Activated CD8-positive, alpha-beta T cell treated with anti-CD3 and anti-CD28 coated beads, Interleukin-2, amount 10 ng/mL, durations not matched to agents 7 days and 5 days (primary cell): ENCODE data around the gene USP53. TPM values are rescaled to one million over a fixed set of nuclear protein-coding genes. Genes with fewer than 3 reads are reported as not detected.

Source experiments
- ATAC-seq: fragments of 150-1000 bp; cut with Tn5 transposase; one replicate; pipeline ENCODE4 v1.10.0; 2021; ENCODE audit warnings: moderate library complexity
- CTCF ChIA-PET: fragments of 350-600 bp; sonication (Branson Sonifier 250); formaldehyde crosslinking; loops from one replicate; lab custom pipeline; 2021; ENCODE audit warnings: antibody characterized with exemption; lab: Charles Lee
- POLR2A ChIA-PET: fragments of 350-600 bp; sonication (Branson Sonifier 250); formaldehyde crosslinking; loops from one replicate; lab custom pipeline; 2021; ENCODE audit warnings: antibody characterized with exemption; lab: Charles Lee
- DNase-seq: peaks from one replicate; pipeline ENCODE4 v3.0.0-alpha.2; 2020
- H3K27ac Mint-ChIP-seq: one replicate; pipeline ENCODE4 v1.8.0; 2021; ENCODE audit warnings: mild to moderate bottlenecking, mixed read lengths
- H3K27me3 Mint-ChIP-seq: one replicate; pipeline ENCODE4 v1.8.0; 2021; ENCODE audit warnings: low read depth, mixed read lengths
- H3K36me3 Mint-ChIP-seq: one replicate; pipeline ENCODE4 v1.8.0; 2021; ENCODE audit warnings: low read depth, mixed read lengths
- H3K4me1 Mint-ChIP-seq: one replicate; pipeline ENCODE4 v1.8.0; 2021; ENCODE audit warnings: low read depth, mixed read lengths
- H3K4me3 Mint-ChIP-seq: one replicate; pipeline ENCODE4 v1.8.0; 2021; ENCODE audit warnings: mild to moderate bottlenecking, mixed read lengths
- H3K9me3 Mint-ChIP-seq: one replicate; pipeline ENCODE4 v1.8.0; 2022; ENCODE audit warnings: mixed read lengths; ENCODE audit not compliant: insufficient read depth
- total RNA-seq, 2 experiments: library from RNA; stranded (reverse); gene quantifications; one replicate each; pipeline ENCODE4 v1.2.3, GENCODE V29; 2021

USP53 gene
- total RNA-seq, 2 experiments from 2014 or later = 10.0 to 10.1 TPM

DNA sequence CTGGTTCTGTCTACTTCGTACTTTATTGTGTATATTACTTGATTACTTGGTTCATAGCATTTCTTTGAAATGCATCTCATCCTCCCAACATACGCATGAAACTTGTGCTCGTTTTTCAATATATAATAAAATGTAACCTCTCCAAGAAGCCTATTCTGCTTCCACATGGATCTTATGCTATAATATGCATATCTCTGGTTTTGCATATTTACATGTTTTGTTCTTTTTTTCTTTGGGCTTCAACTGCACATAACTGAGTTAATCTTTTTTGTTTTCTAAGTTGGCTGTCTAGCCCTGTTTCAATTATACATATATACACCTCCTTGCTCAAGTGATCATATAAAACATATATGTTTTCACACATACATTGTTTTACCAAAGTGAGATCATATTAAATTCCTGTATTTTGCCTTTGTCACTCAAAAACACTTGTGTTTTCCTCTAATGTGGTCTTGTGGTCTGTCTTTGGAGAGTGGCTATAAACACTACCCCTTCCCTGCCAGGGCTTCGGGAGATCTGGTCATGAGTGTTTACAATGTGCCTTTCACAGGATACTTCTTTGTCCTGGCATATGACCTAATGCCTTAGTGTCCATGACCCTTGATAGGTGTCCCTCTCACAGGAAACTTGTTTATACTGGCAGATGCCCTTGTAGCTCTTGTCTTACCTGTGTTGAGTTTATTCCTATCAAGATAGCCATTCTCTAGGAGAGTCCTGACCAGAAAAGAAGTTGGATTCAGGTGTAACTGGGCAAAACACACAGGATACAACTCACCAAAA, 17.6 kb downstream of the USP53 start:
- Mint-ChIP-seq H3K4me3 (no peak overlapping the region), H3K36me3 (peaks cover 10% of the 10 kb centered on the region), H3K9me3 (no peaks in the 10 kb centered on the region), H3K27ac (no peak overlapping the region), H3K27me3 (no peaks in the 10 kb centered on the region), H3K4me1 (peaks cover 32% of the 10 kb centered on the region)
- ATAC-seq (no peak), DNase-seq (no peak)
- ChIA-PET POLR2A (interaction anchor here (1.3 kb wide), 2 partner anchors 17 to 18 kb away, joined by 4 read pairs; partner anchors contain the start of gene USP53), CTCF (interaction anchor here (1.1 kb wide), 1 partner anchor 70 kb away, joined by 3 read pairs; a partner anchor contains a TSS)

DNA sequence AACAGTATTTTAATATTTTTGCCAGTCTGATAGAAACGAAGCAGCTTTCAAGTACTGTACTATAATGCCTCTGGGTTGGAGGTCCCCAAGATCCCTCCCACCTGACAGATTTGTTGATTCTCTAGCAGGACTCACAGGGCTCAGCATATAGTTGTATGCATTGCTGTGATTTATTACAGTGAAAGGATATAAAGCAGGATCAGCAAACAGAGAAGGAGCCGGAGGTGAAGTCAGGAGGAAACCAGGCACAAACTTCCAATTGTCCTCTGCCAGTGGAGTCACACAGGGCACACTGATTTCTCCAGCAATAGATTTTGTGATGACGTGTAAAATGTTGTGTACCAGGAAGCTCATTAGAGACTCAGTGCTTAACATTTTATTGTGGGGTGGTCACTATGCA, 19.0 kb downstream of the USP53 start:
- H3K9me3 Mint-ChIP-seq = no peaks in the 10 kb centered on the region
- DNase-seq (no peak), ATAC-seq (no peak)
- ChIA-PET CTCF (interaction anchor here (1.6 kb wide), 2 partner anchors 19 to 189 kb away, joined by 3 to 6 read pairs; partner anchors contain the start of gene USP53), POLR2A (no interaction called here)
- H3K36me3 Mint-ChIP-seq = peaks cover 14% of the 10 kb centered on the region
- peaks cover 39% of the 10 kb centered on the region for H3K4me1 Mint-ChIP-seq
- no peak overlapping the region for H3K4me3 Mint-ChIP-seq
- H3K27ac Mint-ChIP-seq = no peak overlapping the region
- H3K27me3 Mint-ChIP-seq = no peaks in the 10 kb centered on the region

DNA sequence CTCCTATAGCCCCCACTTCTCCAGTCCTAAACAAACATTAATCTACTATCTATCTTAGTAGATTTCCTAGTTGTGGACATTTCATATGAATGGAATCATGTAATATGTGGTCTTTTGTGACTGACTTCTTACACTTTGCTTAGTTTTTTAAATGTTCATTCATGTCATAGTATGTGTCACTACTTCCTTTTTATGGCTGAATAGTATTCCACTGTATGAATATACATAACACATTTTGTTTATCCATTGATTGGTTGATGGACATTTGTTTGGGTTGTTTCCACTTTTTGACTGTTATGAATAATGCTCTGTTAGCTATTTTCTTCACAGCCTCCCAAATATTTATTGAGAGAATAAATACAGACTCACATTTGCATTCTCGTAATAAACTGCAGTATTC, 19.8 kb downstream of the USP53 start:
- H3K27me3 Mint-ChIP-seq = no peaks in the 10 kb centered on the region
- CTCF ChIA-PET = interaction anchor here (1.6 to 1.8 kb wide), 3 partner anchors 11 to 190 kb away, joined by 3 to 6 read pairs (median 4); partner anchors contain the start of gene USP53
- no peak overlapping the region for H3K4me3 Mint-ChIP-seq
- H3K36me3 Mint-ChIP-seq = peaks cover 19% of the 10 kb centered on the region
- POLR2A ChIA-PET = interaction anchor here (0.6 to 1.4 kb wide), 2 partner anchors 20 to 432 kb away, joined by 3 to 10 read pairs; partner anchors contain the start of gene USP53
- no peaks in the 10 kb centered on the region for H3K9me3 Mint-ChIP-seq
- peaks cover 46% of the 10 kb centered on the region for H3K4me1 Mint-ChIP-seq
- DNase-seq (no peak), ATAC-seq (no peak)
- no peak overlapping the region for H3K27ac Mint-ChIP-seq

DNA sequence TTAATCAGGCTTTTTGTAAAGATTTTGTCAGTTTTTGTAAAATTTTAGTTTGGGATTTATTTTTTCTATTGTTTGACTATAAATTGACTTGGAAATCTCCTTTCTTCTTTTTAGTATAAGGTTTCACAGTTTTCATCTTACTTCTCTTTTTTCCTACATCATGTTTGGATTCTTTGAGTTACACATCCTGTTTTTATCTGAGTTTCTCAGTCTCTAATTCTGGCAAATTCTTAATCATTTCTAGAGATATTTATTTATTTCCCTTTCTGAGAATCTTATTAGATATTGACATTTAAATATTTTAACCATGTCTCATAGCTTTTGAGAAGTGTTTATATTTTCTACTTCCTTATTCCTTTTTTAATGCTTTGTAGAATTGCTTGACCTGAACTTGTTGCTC, 20.7 kb downstream of the USP53 start:
- Mint-ChIP-seq H3K27ac (no peak overlapping the region), H3K27me3 (no peaks in the 10 kb centered on the region), H3K36me3 (peaks cover 20% of the 10 kb centered on the region), H3K9me3 (no peaks in the 10 kb centered on the region), H3K4me3 (peak overlapping the region; percentile 46), H3K4me1 (peaks cover 53% of the 10 kb centered on the region)
- ChIA-PET POLR2A (interaction anchor here (1.4 kb wide), 1 partner anchor 20 kb away, joined by 10 read pairs; the partner anchor contains the start of gene USP53), CTCF (interaction anchor here (0.7 to 1.8 kb wide), 4 partner anchors 12 to 191 kb away, joined by 3 to 6 read pairs (median 4); partner anchors contain the start of gene USP53)
- ATAC-seq (no peak), DNase-seq (no peak)

DNA sequence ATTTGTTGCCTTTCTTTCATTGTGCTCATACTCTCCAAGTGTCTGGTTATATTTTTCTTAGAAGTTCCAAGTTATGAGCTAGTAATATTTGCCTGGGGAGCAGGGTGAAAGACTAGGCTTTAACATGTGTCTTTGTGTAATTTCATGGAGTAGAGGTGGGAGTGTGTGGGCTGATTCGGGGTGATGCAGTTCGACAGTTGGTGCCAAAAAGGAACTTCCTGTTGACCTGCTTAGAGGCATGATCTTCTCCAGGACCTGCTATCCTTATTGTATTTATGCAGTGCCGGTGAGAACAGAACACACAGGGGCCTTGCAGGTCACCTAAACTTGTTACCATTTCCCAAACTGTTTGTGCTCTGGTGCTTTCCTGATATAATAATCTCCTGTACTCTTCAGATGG, 21.2 kb downstream of the USP53 start:
- Mint-ChIP-seq H3K27me3 (no peaks in the 10 kb centered on the region), H3K27ac (peak overlapping the region; percentile 85), H3K9me3 (no peaks in the 10 kb centered on the region), H3K4me1 (peaks cover 56% of the 10 kb centered on the region), H3K36me3 (peaks cover 23% of the 10 kb centered on the region), H3K4me3 (peak overlapping the region; percentile 46)
- ChIA-PET POLR2A (interaction anchor here (0.7 kb wide), 1 partner anchor 21 kb away, joined by 3 read pairs; no protein-coding TSS in a partner anchor), CTCF (interaction anchor here (0.7 to 1.8 kb wide), 2 partner anchors 12 to 22 kb away, joined by 3 to 4 read pairs; partner anchors contain the start of gene USP53)
- no peak for DNase-seq
- ATAC-seq = peak; percentile 45

DNA sequence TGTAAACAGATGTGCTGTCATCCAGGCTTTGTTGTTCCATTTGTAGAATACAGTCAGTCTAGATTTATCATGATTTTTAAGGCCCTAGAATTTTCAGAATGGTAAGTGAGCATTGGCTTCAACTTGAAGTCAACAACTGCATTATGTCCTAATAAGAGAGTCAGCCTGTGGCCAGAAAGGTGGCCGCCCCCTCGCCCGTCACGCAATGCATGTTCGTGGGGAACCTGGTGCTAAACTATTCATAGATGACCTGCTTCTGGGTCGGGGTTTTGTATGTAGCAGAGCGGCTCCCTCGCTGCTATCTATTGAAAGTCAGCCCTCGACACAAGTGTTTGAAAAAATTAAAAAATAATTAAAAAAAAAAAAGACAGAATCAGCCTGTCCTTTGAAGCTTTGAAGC, 24.7 kb downstream of the USP53 start:
- ATAC-seq (no peak), DNase-seq (no peak)
- Mint-ChIP-seq H3K27me3 (no peaks in the 10 kb centered on the region), H3K4me3 (no peak overlapping the region), H3K9me3 (no peaks in the 10 kb centered on the region), H3K27ac (no peak overlapping the region), H3K36me3 (peaks cover 26% of the 10 kb centered on the region), H3K4me1 (peaks cover 44% of the 10 kb centered on the region)
- CTCF ChIA-PET = interaction anchor here (0.9 to 2.9 kb wide), 5 partner anchors 24 to 195 kb away, joined by 3 to 20 read pairs (median 4); partner anchors contain the start of gene USP53
- POLR2A ChIA-PET = interaction anchor here (2.0 to 2.1 kb wide), 2 partner anchors 24 to 62 kb away, joined by 6 to 25 read pairs; partner anchors contain the start of gene USP53

DNA sequence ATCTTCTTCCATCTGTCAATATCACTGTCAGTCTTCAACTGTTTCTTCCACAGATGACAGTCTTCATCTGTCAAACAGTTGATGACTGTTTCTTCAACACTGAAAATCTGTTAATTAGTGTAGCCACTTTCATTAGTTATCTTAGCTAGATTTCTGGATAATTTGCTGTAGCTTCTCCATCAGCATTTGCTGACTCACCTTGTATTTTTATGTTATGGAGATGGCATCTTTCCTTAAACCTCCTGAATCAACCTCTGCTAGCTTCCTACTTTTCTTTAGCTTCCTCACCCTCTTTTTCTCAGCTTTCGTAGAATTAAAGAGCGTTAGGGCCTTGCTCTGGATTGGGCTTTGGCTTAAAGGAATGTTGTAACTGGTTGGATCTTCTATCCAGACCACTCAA, 25.1 kb downstream of the USP53 start:
- Mint-ChIP-seq H3K4me1 (peaks cover 43% of the 10 kb centered on the region), H3K27ac (peak overlapping the region; percentile 56), H3K27me3 (no peaks in the 10 kb centered on the region), H3K4me3 (peak overlapping the region; percentile 27), H3K36me3 (peaks cover 24% of the 10 kb centered on the region), H3K9me3 (no peaks in the 10 kb centered on the region)
- no peak for DNase-seq
- ChIA-PET CTCF (interaction anchor here (0.9 to 2.9 kb wide), 5 partner anchors 24 to 196 kb away, joined by 3 to 20 read pairs (median 4); partner anchors contain the start of gene USP53), POLR2A (interaction anchor here (2.0 to 2.1 kb wide), 2 partner anchors 25 to 62 kb away, joined by 6 to 25 read pairs; partner anchors contain the start of gene USP53)
- ATAC-seq = no peak

DNA sequence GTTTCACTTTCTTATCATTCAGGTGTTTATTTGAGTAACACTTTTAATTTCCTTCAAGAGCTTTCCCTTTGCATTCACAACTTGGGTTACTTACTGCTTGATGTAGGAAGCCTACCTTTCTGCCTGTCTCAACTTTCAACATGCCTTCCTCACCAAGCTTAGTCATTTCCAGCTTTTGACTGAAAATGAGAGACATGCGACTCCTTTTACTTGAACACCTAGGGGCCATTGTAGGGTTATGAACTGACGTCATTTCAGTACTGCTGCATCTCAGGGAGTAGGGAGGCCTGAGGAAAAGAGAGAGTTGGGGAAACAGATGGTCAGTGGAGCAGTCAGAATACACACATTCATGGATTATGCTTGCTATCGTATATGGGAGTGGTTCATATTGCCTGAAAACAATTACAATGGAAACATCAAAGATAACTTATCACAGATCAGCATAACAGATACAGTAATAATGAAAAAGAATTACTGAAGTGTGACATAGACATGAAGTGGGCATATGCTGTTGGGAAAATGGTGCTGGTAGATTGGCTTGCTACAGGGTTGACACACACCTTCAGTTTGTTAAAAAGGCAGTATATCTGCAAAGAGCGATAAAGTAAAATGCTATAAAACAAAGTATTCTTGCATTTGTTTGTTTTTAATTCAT, 25.7 kb downstream of the USP53 start:
- H3K27ac Mint-ChIP-seq = peak overlapping the region; percentile 56
- peak; percentile 36 for DNase-seq
- peak; percentile 76 for ATAC-seq
- no peaks in the 10 kb centered on the region for H3K27me3 Mint-ChIP-seq
- H3K36me3 Mint-ChIP-seq = peaks cover 22% of the 10 kb centered on the region
- peak overlapping the region; percentile 27 for H3K4me3 Mint-ChIP-seq
- no peaks in the 10 kb centered on the region for H3K9me3 Mint-ChIP-seq
- ChIA-PET CTCF (interaction anchor here (0.9 to 2.9 kb wide), 5 partner anchors 25 to 196 kb away, joined by 3 to 20 read pairs (median 4); partner anchors contain the start of gene USP53), POLR2A (interaction anchor here (2.0 to 2.1 kb wide), 2 partner anchors 25 to 61 kb away, joined by 6 to 25 read pairs; partner anchors contain the start of gene USP53)
- peaks cover 38% of the 10 kb centered on the region for H3K4me1 Mint-ChIP-seq

DNA sequence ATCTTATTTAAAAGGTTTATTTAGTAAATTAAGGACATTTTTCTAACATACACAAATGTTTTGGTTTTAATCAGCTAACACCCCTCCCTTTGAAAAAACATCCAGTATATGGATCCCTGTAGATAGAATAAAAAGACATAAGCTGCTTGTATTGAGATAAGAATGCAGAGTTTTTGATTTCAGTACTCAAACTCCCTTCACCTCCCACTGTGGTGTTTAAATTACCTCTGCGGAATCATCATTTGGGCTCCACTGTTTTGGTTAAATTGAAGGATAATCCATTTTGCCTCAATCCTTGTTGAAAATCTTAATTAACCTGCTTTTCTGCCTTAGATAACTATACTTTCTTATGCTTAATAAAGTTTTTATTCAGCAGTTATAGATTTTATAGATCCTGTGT, 27.6 kb downstream of the USP53 start:
- DNase-seq (no peak), ATAC-seq (no peak)
- peaks cover 20% of the 10 kb centered on the region for H3K36me3 Mint-ChIP-seq
- ChIA-PET POLR2A (no interaction called here), CTCF (interaction anchor here (2.0 kb wide), 1 partner anchor 28 kb away, joined by 9 read pairs; the partner anchor contains the start of gene USP53)
- peaks cover 23% of the 10 kb centered on the region for H3K4me1 Mint-ChIP-seq
- H3K27me3 Mint-ChIP-seq = no peaks in the 10 kb centered on the region
- H3K27ac Mint-ChIP-seq = no peak overlapping the region
- no peak overlapping the region for H3K4me3 Mint-ChIP-seq
- H3K9me3 Mint-ChIP-seq = no peaks in the 10 kb centered on the region

DNA sequence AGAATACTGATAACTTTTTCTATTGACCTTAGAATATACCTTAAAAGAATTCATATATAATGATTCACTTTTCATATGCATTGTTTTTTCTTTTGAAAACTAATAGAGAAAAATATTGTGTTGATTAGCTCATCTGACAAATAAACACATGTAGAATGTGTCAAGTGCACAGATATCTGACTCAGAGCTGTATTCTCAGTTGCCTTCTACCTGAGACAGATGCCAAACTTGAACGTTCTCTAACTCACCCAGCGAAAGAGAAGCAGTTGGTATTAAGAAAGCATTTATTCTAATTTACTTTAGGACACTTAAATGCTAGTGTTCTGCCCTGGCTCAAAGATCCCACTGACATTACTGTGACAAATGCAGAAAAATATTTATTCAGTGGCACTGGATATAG, 28.1 kb downstream of the USP53 start:
- no peak for DNase-seq
- Mint-ChIP-seq H3K4me3 (no peak overlapping the region), H3K27me3 (no peaks in the 10 kb centered on the region), H3K36me3 (peaks cover 17% of the 10 kb centered on the region), H3K27ac (no peak overlapping the region), H3K4me1 (peaks cover 23% of the 10 kb centered on the region), H3K9me3 (no peaks in the 10 kb centered on the region)
- ChIA-PET CTCF (interaction anchor here (2.0 kb wide), 1 partner anchor 28 kb away, joined by 9 read pairs; the partner anchor contains the start of gene USP53), POLR2A (no interaction called here)
- no peak for ATAC-seq

DNA sequence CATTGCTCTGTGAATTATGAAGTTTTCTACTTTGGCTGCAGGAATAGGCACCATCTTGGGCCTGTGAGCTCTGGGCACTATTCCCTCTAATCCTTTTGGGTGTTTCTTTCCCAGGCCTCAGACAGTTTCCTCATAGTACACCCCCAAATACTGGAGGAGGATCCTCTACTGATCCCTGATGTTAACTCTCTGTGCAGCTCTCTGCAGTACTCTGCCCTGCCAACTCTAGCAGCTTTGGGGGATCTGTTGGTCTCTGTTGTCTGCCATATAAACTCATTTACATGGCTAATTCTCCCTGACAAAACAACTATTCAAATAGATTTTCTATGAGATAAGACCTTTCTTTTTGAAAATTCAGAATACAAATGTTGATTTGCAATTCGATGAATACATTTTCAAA, 29.9 kb downstream of the USP53 start:
- Mint-ChIP-seq H3K4me3 (no peak overlapping the region), H3K27me3 (no peaks in the 10 kb centered on the region), H3K36me3 (peaks cover 19% of the 10 kb centered on the region), H3K27ac (no peak overlapping the region), H3K9me3 (no peaks in the 10 kb centered on the region), H3K4me1 (peaks cover 9% of the 10 kb centered on the region)
- DNase-seq (no peak), ATAC-seq (no peak)
- ChIA-PET CTCF (no interaction called here), POLR2A (interaction anchor here (0.7 to 0.8 kb wide), 2 partner anchors 192 to 672 kb away, joined by 3 to 4 read pairs; no protein-coding TSS in a partner anchor)
